DMS79 (cell line): ENCODE results near the gene C3orf20.

Experiments
- DNase-seq: peaks from one replicate; lab custom pipeline; 2025; lab: John Stamatoyannopoulos, UW

C3orf20 gene

GRCh38 chr3:14775011-14775410 is 100.1 kb downstream of the C3orf20 start:
- DNase-seq: no peak

- DNase-seq: no peak
Measured at GRCh38 chr3:14775563-14775962, 100.6 kb downstream of the C3orf20 start.

GRCh38 chr3:14779069-14779685 is 104.2 kb downstream of the C3orf20 start:
- DNase-seq: no peak

- no peak for DNase-seq
Measured at GRCh38 chr3:14780927-14781507, 106.1 kb downstream of the C3orf20 start.

GRCh38 chr3:14783480-14784086 is 108.6 kb downstream of the C3orf20 start:
- no peak for DNase-seq

GRCh38 chr3:14784087-14784681 is 109.2 kb downstream of the C3orf20 start:
- no peak for DNase-seq

- DNase-seq: no peak
Measured at GRCh38 chr3:14785207-14786155, 110.5 kb downstream of the C3orf20 start.

- DNase-seq: no peak
Measured at GRCh38 chr3:14786369-14786768, 111.4 kb downstream of the C3orf20 start.

GRCh38 chr3:14787630-14788029 is 112.7 kb downstream of the C3orf20 start:
- no peak for DNase-seq

GRCh38 chr3:14788644-14789043 is 113.7 kb downstream of the C3orf20 start:
- DNase-seq: no peak

GRCh38 chr3:14789221-14789620 is 114.3 kb downstream of the C3orf20 start:
- no peak for DNase-seq

GRCh38 chr3:14789640-14790285 is 114.8 kb downstream of the C3orf20 start:
- no peak for DNase-seq

GRCh38 chr3:14791343-14791945 is 116.5 kb downstream of the C3orf20 start:
- no peak for DNase-seq

- DNase-seq: no peak
Measured at GRCh38 chr3:14792691-14793121, 117.8 kb downstream of the C3orf20 start.

- DNase-seq: no peak
Measured at GRCh38 chr3:14793126-14793857, 118.4 kb downstream of the C3orf20 start.

- DNase-seq: no peak
Measured at GRCh38 chr3:14793858-14794234, 118.9 kb downstream of the C3orf20 start.

GRCh38 chr3:14794435-14794834 is 119.5 kb downstream of the C3orf20 start:
- DNase-seq: no peak

- no peak for DNase-seq
Measured at GRCh38 chr3:14795996-14796395, 121.1 kb downstream of the C3orf20 start.

GRCh38 chr3:14796403-14797077 is 121.6 kb downstream of the C3orf20 start:
- DNase-seq: no peak

- no peak for DNase-seq
Measured at GRCh38 chr3:14797731-14798130, 122.8 kb downstream of the C3orf20 start.
